GM21381 (cell line): ENCODE results near the gene KMT5C.

Experiments
- ATAC-seq: cut with Tn5 transposase; IDR thresholded peaks from one replicate; pipeline ENCODE4 v1.9.1; 2021; ENCODE audit warnings: mild to moderate bottlenecking, moderate library complexity; ENCODE audit not compliant: unreplicated experiment

KMT5C gene

GRCh38 chr19:55345818-55346724, 6.4 kb downstream of the KMT5C start:
- ATAC-seq: no peak

GRCh38 chr19:55346725-55347441, 7.2 kb downstream of the KMT5C start:
- no peak for ATAC-seq

- ATAC-seq: no peak
These were observed 7.8 kb downstream of the KMT5C start for GRCh38 chr19:55347442-55348009.

- no peak for ATAC-seq
These were observed 8.8 kb downstream of the KMT5C start for GRCh38 chr19:55348317-55349034.

DNA sequence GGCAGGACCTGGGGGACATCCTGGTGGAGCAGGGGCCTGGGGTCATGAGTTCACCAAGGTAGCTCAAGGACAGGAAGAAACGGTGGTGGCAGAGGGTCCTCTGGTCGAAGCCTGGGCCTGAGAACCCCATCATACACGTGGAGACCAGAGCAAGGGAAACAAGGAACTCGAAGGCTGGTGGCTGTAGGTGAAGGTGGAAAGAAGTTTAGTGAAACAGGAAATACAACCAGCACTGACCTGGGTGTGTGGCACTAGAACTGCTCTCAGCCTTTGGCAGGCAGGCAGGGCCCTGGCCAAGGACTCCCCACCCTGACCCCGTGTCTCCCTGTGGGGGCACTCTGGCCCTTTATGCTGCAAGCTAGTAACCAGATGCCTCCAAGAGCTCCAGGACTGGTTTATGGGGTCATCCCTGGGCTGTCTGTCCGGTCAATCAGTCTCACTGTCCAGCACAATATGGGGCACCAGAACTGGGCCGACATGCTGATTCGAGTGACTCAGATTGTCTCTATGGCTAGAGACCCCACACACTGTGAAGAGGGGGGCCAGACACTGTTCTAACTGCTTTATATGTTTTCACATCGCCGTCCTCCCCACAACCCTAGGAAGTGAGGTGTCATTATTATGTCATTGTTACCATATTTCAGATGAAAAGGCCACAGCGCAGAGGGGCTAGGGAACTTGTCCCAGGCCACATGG, 11.1 kb downstream of the KMT5C start:
- no peak for ATAC-seq

GRCh38 chr19:55352040-55352439, 12.4 kb downstream of the KMT5C start:
- no peak for ATAC-seq

DNA sequence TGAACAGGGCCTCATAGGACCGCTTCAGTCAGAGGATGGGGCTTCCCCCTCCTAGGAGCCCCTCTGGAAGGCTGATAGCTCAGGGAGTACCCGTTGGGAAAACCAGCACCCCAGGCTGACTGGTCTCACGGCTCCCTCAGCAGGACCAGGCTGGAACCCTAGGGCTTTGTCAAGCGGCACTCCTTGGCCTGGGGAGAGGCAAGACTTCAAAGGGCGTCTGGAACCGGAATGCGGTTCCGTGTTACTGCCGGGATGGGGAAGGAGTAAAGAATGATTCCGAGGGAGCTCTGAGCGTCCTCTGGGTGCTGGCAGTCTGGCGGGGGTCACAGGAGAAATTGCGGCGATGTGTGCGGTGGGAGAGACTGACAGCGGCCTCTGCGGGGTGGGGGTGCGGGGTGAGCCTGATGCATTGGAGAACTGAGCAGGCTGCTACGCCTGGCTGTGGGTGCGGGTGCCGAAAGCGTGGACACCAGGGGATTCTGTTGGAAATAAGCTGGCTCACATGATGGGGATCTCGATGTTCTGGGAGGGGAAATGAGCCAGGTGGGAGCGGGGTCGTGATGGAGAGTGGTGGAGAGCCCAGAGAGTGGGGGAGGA, 13.0 kb downstream of the KMT5C start:
- no peak for ATAC-seq

GRCh38 chr19:55353356-55353802, 13.7 kb downstream of the KMT5C start:
- no peak for ATAC-seq

- no peak for ATAC-seq
These were observed 14.4 kb downstream of the KMT5C start for GRCh38 chr19:55353803-55354697.

DNA sequence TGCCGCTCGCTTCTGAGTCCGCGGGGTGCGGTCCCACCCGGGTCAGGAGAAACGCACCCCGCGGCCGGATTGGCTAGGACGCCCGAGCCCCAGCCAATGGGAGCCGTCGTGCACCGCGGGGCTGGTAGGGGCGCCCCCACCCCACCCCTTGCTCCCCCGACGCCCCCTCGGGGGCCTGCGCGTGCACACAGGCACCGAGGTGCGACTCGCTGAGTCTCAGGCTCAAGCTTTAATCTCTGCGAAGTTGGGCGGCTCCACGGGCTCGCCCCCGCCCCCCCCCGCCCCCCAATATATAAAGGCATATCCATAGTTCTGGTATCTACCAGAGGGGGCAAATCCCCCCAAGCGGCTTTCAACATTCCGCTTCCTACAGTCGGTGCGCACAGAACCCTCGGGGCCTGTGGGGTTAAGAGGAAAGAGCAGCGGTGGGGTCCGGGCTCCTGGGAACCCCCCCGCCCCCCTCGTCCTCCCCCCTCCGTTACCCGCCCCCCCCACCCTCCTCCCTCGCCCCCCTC, 15.1 kb downstream of the KMT5C start, which contains the start of gene COX6B2:
TSS of gene COX6B2 (minus strand) at position 22 of the 515 bp plus-strand sequence. CDS start 198 bp downstream, outside the sequence.
- ATAC-seq: no peak

DNA sequence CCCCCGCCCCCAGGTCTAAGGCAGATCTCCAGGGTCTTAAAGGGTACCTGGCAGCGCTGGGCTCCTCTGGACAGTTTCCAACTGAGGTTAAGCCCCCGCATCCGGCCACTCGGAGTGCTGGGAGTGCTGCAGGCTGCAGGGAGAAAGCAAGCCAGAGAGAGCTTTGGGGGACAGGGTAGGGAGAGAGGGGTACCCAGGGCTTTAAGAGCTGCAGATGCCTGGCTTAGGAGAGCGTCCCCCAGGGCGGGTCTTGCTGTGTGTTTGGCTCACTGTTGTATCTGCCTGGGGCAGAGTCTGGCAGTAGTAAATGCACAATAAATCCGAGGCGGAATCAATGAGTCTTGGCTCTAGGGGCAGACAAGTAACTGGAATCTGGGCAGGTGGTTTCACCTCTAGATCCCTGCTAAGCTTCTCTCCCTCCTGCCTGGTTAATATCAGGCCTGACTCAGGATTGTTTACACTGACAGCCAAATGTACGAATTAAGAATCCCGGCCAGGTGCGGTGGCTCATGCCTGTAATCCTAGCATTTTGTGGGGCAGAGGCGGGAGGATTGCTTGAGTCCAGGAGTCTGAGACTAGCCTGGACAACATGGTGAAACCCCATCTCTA, 15.6 kb downstream of the KMT5C start:
- ATAC-seq: no peak

DNA sequence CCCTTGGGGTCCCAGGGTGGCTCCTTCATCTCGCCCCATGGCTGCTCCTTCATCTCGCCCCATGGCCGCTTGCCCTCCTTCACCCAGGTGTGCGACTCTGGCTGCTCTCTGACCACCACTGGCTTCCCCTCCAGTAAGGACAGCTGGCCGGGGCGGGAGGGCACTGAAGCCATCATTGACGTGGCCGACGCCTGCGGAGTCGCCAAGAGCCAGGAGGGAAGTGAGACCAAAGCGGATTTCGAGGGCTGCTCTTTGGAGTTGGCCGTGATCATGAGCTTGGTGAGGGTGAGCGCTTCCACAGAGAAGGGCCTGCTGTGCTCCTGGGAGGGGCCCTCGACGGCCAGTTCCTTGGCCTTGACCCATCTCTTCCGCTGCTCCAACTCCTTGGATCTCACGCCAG, 18.8 kb downstream of the KMT5C start:
- ATAC-seq: no peak

DNA sequence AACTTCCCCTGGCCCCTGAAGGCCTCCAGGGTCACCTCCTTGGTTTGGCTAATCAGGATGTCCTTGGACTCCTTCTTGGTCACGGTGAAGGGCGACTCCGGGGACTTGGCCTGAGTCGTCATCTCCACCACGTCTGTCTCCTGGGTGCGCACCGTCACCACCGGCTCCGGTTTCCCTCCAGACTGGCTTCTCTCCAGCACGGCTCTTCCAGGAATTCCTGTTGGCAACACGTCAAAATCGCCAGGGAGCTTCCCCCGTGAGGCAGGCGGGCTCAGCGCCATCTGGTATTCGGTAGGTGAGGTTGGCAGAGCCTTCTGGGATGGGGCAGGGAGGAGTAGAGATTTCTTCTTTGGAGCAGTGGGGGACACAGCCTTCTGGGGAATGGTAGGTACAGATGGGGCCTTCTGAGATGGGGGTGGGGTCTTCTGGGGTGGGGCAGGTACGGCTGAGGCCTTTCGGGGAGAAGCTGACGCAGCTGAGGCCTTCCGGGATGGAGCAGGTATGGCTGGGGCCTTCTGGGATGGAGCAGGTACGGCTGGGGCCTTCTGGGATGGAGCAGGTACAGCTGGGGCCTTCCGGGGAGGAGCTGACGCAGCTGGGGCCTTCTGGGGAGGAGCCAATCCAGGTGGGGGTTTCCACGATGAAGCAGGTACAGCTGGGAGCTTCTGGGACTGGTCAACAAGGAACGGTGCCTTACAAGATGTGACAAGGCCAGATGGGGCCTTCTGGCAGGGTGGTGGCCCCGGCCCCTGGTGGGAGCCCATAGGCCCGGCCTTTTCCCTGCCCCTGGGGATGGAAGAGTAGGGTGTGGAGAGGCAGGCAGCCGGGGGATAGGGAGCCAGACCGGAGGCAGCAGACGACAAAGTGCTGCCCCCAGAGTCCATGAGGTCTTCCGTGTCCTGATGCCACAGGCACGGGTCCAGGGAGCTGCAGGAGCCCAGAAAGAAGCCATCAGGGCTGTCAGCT, 19.6 kb downstream of the KMT5C start:
- no peak for ATAC-seq

DNA sequence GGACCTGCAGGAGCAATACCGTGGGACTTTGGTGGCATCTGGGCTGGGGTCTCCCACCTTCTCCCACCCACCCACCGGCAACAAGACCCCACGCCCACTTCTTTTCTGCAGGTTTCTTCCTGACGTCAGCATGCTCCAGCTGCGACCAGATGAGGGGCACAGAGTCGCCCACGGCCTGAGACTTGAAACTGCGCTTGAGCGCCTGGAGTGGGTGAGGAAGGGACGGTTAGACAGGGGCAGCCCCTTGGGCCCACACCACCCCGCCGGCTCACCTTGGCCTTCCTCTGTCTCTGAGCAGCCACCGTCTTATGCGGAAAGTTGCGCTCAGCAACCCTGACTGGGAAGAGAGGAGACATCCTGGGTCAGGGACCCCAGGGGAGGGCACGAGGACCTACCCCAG, 21.2 kb downstream of the KMT5C start:
- no peak for ATAC-seq

GRCh38 chr19:55362174-55362989, 22.7 kb downstream of the KMT5C start:
- no peak for ATAC-seq

DNA sequence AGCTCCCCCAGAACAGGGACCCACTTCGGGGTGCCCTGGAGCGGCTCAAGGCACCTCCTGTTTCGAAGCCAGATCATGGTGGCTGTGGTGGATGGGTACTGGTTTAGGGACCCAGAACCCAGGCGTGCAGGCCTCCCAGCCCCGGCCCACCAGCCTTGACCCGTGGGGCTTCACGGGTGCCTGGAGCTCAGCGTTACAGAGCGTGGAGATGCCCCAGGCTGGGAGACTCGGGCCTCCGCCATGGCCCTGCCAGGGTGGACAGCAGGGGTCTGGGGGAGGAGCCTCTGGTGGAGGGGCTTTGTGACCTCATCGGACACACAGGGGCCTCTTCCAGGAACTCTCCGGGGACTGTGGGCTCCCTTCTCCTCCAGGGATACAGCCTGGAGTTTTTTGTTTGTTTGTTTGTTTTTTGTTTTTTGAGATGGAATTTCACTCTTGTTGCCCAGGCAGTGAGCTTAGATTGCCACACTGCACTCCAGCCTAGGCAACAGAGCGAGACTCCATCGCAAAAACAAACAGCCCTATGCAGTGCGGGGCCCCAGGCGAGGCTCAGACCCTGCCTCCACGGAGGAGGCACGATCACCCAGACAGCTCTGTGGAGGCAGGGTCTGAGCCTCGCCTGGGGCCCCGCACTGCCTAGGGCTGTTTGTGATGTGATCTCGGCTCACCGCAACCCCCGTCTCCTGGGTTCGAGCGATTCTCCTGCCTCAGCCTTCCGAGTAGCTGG, 23.5 kb downstream of the KMT5C start, which contains the start of gene GARIN5B:
TSS of gene GARIN5B (minus strand) at position 271 of the 727 bp plus-strand sequence. CDS start at position 77, 194 bp downstream.
- ATAC-seq: no peak
